ENCODE results near the gene PEPD.

DNA sequence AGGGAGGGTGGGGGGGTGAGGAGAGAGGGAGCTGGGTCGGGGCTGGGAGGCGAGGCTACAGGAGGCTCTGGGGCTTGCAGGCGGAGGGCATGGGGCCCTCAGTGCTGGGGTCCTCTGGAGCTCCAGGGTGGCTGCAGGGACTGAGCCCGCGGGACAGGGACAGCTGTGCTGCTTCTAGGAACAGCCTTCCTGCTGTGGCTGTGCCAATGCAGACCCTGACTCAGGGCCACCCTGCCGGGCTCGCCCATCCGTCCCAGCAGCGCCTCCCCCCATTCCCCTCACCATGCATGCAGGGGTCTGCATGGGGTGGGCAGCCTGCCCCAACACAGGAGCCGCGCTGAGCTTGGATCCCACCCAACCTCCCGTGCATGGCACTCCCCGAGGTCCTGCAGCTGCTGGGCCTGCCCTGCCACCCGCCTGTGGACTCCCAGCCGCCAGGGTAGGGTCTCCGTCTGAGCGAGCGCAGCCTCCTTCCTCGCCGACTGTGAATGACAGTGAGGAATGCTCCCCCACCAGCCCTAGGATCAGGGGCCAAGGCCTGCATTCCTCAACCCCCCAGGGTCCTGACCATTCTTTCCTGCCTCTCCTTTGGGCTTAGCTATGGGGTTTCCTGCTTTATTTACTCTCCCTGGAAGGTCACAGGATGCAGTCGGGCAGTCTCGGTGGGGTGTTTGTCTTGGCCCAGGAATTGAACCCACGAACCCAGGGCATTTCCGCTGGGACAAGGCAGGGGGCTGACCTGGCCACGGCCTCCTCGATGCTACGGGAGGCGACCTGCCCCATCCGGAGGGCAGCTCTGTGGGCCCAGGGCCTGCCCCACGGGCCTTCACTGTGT is 124.7 kb downstream of the PEPD start:
- TF ChIP-seq, protein P1, sequence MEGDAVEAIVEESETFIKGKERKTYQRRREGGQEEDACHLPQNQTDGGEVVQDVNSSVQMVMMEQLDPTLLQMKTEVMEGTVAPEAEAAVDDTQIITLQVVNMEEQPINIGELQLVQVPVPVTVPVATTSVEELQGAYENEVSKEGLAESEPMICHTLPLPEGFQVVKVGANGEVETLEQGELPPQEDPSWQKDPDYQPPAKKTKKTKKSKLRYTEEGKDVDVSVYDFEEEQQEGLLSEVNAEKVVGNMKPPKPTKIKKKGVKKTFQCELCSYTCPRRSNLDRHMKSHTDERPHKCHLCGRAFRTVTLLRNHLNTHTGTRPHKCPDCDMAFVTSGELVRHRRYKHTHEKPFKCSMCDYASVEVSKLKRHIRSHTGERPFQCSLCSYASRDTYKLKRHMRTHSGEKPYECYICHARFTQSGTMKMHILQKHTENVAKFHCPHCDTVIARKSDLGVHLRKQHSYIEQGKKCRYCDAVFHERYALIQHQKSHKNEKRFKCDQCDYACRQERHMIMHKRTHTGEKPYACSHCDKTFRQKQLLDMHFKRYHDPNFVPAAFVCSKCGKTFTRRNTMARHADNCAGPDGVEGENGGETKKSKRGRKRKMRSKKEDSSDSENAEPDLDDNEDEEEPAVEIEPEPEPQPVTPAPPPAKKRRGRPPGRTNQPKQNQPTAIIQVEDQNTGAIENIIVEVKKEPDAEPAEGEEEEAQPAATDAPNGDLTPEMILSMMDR (conservative IDR thresholded peaks at IDR 0.05; ENCODE audit: low read depth, low read length), result no peak
- no peak for TF ChIP-seq POLR2A (IDR thresholded peaks at IDR 0.05; ENCODE audit: low read depth, low read length)
- TF ChIP-seq RCOR1 (IDR thresholded peaks at IDR 0.05; ENCODE audit: insufficient replicate concordance, low read length), result no peak
- no peak for TF ChIP-seq MAZ (IDR thresholded peaks at IDR 0.05; ENCODE audit: borderline replicate concordance, low read depth, low read length)
- TF ChIP-seq BHLHE40 (IDR thresholded peaks at IDR 0.05; ENCODE audit: low read depth, low read length), result no peak
- TF ChIP-seq MAFK (IDR thresholded peaks at IDR 0.05; ENCODE audit: low read depth, low read length), result no peak
- TF ChIP-seq SMC3 (IDR thresholded peaks at IDR 0.05; ENCODE audit: low read depth, low read length), result no peak
- TF ChIP-seq, protein P2, sequence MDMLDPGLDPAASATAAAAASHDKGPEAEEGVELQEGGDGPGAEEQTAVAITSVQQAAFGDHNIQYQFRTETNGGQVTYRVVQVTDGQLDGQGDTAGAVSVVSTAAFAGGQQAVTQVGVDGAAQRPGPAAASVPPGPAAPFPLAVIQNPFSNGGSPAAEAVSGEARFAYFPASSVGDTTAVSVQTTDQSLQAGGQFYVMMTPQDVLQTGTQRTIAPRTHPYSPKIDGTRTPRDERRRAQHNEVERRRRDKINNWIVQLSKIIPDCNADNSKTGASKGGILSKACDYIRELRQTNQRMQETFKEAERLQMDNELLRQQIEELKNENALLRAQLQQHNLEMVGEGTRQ (IDR thresholded peaks at IDR 0.05; ENCODE audit: low read depth, low read length), result no peak
